Transverse colon (tissue), 4 donors: Measurements from ENCODE around the gene KCTD21. TPM values are rescaled to one million over a fixed set of nuclear protein-coding genes. Genes with fewer than 3 reads are reported as not detected.
A peak's percentile ranks its signal among the peaks of the same experiment; 100 is the strongest.
"Not testable (repeated sequence)": the region's sequence is repeated elsewhere in the genome, so short reads cannot be mapped to it uniquely, and the experiment has no call there.

Experiments used
- DNase-seq: peaks from one replicate; pipeline ENCODE4 v3.0.0-alpha.2; 2019
- H3K27ac ChIP-seq, 4 donors: fragments of 200-600 bp; sonication (generic); 2 replicates each; pipeline ENCODE4 v1.5.1; 2016 to 2018; ENCODE audit warnings: inconsistent platforms in 4 of 4
- H3K27me3 ChIP-seq: fragments of 200-600 bp; sonication (generic); 2 replicates; pipeline ENCODE4 v1.5.1; 2017; ENCODE audit warnings: inconsistent platforms
- H3K36me3 ChIP-seq, 4 donors: fragments of 200-600 bp; sonication (generic); 2 replicates each; pipeline ENCODE4 v1.5.1; 2017 to 2019; ENCODE audit warnings: inconsistent platforms in 4 of 4
- H3K4me1 ChIP-seq, 4 donors: fragments of 200-600 bp; sonication (generic); 2 replicates each; pipeline ENCODE4 v1.5.1; 2017 to 2020; ENCODE audit warnings: inconsistent platforms in 4 of 4
- H3K4me3 ChIP-seq, 4 donors: fragments of 200-600 bp; sonication (generic); 1 replicate in 1 of 4; 2 replicates in 3 of 4; pipeline versions ENCODE4 v1.5.1 to v1.6.1; 2017 to 2019; ENCODE audit warnings: inconsistent platforms in 4 of 4
- H3K9me3 ChIP-seq, 2 donors: fragments of 200-600 bp; sonication (generic); 2 replicates each; pipeline ENCODE4 v1.5.1; 2017 to 2019; ENCODE audit warnings: inconsistent platforms in 2 of 2
- CTCF ChIP-seq, 5 experiments: fragments of 200-600 bp in 3 of 5; fragments of 450-650 bp in 2 of 5; sonication (generic) in 3 of 5; IDR thresholded peaks; 1 replicate in 2 of 5; 2 replicates in 3 of 5; pipeline ENCODE4 v1.5.1; 2016 to 2017; ENCODE audit warnings: antibody characterized with exemption in 5 of 5, inconsistent platforms in 3 of 5, mild to moderate bottlenecking in 2 of 5, moderate library complexity in 1 of 5
- EP300 ChIP-seq: sonication (generic); formaldehyde crosslinking; IDR thresholded peaks from one replicate; pipeline ENCODE4 v1.6.1; 2017; ENCODE audit warnings: antibody characterized with exemption, low read depth
- POLR2A ChIP-seq: fragments of 450-650 bp; IDR thresholded peaks from one replicate; pipeline ENCODE4 v1.6.1; 2016; ENCODE audit warnings: antibody characterized with exemption, mild to moderate bottlenecking, moderate library complexity
- POLR2AphosphoS5 ChIP-seq, 3 donors: sonication (generic); formaldehyde crosslinking; IDR thresholded peaks; one replicate each; pipeline ENCODE4 v1.6.1; 2016; ENCODE audit warnings: antibody characterized with exemption in 3 of 3
- WGBS, 2 donors: methylation state at CpG; one replicate each; pipeline ENCODE4 v1.1.5; 2018; ENCODE audit warnings: low coverage in 1 of 2; 5-methylcytosine and 5-hydroxymethylcytosine counted together
- in situ Hi-C, 4 donors: fragments of 200-750 bp; cut with MboI; loops; one replicate each; pipeline versions ENCODE4 v1.15.0 to v1.15.1; 2017; ENCODE audit warnings: low sequenced_read_pairs in 3 of 4, low pct_ligation_motif_present in 1 of 4, low pct_unique_long_range_greater_than_20kb in 1 of 4
- intact Hi-C: fragments of 100-400 bp; cut with DNase I; formaldehyde crosslinking; loops from one replicate; pipeline ENCODE4 v1.15.1; 2023; ENCODE audit warnings: low total_unique reads
- total RNA-seq, 4 donors: library from RNA; depleted of rRNA; stranded (reverse); fragments of >200 nt; gene quantifications; one replicate each; pipeline ENCODE4 v1.1.0, GENCODE V29; 2016

The KCTD21 gene
- total RNA-seq, result 10 to 100 TPM; 10.9 to 55.0 (median 29.2) TPM

- peak within 1 kb of the TSS; percentile 68 to 90 (median 77) for H3K4me3 ChIP-seq
- 2% methylated on average over 48 of the region's 74 CpGs; no CpG with 5 or more reads in 1 of the 2 donors for WGBS, 2 donors
- H3K27ac ChIP-seq, result peak within 1 kb of the TSS; percentile 76 to 90 (median 89)
- peak; percentile 97 for DNase-seq
- TF ChIP-seq CTCF (IDR thresholded peaks at IDR 0.05) (no peak), POLR2A (peak; percentile 71), POLR2AphosphoS5 (IDR thresholded peaks at IDR 0.05) (peak; percentile 87 to 95 (median 89))
- no peaks in the 10 kb centered on the region for H3K27me3 ChIP-seq
- intact Hi-C loops (loop anchor here (5.0 kb wide), 1 partner anchor 36 kb away; no protein-coding TSS in a partner anchor), in situ Hi-C loops (no loop called here)
- peaks cover 0 to 37% (median 29%) of the 10 kb centered on the region in 4 donors for H3K4me1 ChIP-seq
- no peaks in the 10 kb centered on the region for H3K36me3 ChIP-seq
- no peaks in the 10 kb centered on the region for H3K9me3 ChIP-seq
Observed at GRCh38 chr11:78188286-78189173, at the start of gene KCTD21, which contains the start of gene USP35. Gene KCTD21 (minus strand): TSS chr11:78188626. CDS start chr11:78174554, 14,072 bp downstream. Gene USP35 (plus strand): TSS chr11:78188919. CDS start chr11:78196246, 7,327 bp downstream.

GRCh38 chr11:78237293-78238046, 49.0 kb upstream of the KCTD21 start:
- no peak overlapping the region for H3K27ac ChIP-seq
- no peak overlapping the region for H3K4me3 ChIP-seq
- peaks cover 0 to 5% of the 10 kb centered on the region in 2 donors for H3K9me3 ChIP-seq
- no peak for DNase-seq
- no peaks in the 10 kb centered on the region for H3K27me3 ChIP-seq
- TF ChIP-seq EP300, result no peak
- TF ChIP-seq CTCF (IDR thresholded peaks at IDR 0.05), result no peak
- no peak for TF ChIP-seq POLR2A
- TF ChIP-seq POLR2AphosphoS5 (IDR thresholded peaks at IDR 0.05), result no peak
- in situ Hi-C loops, result loop anchor here in 2 of 4 donors (25.0 kb wide), 2 partner anchors 175 to 325 kb away; partner anchors contain the start of genes GAB2 (in 1 of the 2) and NARS2 (in 1 of the 2)
- no peaks in the 10 kb centered on the region for H3K4me1 ChIP-seq
- intact Hi-C loops, result no loop called here
- H3K36me3 ChIP-seq, result no peaks in the 10 kb centered on the region

GRCh38 chr11:78234006-78234405, 45.6 kb upstream of the KCTD21 start:
- no peaks in the 10 kb centered on the region for H3K9me3 ChIP-seq
- H3K36me3 ChIP-seq, result no peaks in the 10 kb centered on the region
- in situ Hi-C loops, result loop anchor here in 2 of 4 donors (25.0 kb wide), 2 partner anchors 178 to 328 kb away; partner anchors contain the start of genes GAB2 (in 1 of the 2) and NARS2 (in 1 of the 2)
- H3K27me3 ChIP-seq, result no peaks in the 10 kb centered on the region
- H3K4me1 ChIP-seq, result peaks cover 0 to 10% (median 0%) of the 10 kb centered on the region in 4 donors
- no peak overlapping the region for H3K27ac ChIP-seq
- intact Hi-C loops, result no loop called here
- TF ChIP-seq EP300 (no peak), CTCF (IDR thresholded peaks at IDR 0.05) (no peak), POLR2AphosphoS5 (IDR thresholded peaks at IDR 0.05) (no peak), POLR2A (no peak)
- H3K4me3 ChIP-seq, result no peak overlapping the region
- WGBS, 2 donors, result 86 to 90% methylated on average over 5 of the region's 5 CpGs
- no peak for DNase-seq

- intact Hi-C loops, H3K9me3 ChIP-seq, H3K4me3 ChIP-seq, DNase-seq, H3K27ac ChIP-seq, H3K27me3 ChIP-seq, H3K36me3 ChIP-seq: not testable (repeated sequence)
- 95 to 98% methylated on average over 5 to 6 of the region's 6 CpGs for WGBS, 2 donors
- in situ Hi-C loops, result loop anchor here in 2 of 4 donors (25.0 kb wide), 2 partner anchors 179 to 329 kb away; partner anchors contain the start of genes GAB2 (in 1 of the 2) and NARS2 (in 1 of the 2)
- H3K4me1 ChIP-seq, result peaks cover 0 to 13% (median 0%) of the 10 kb centered on the region in 4 donors
Observed at GRCh38 chr11:78233046-78233445, 44.6 kb upstream of the KCTD21 start.
